Measurements from ENCODE around the gene RASSF7. TPM values are rescaled to one million over a fixed set of nuclear protein-coding genes. Genes with fewer than 3 reads are reported as not detected.
A peak's percentile ranks its signal among the peaks of the same experiment; 100 is the strongest.

RASSF7 gene
- total and polyA plus RNA-seq, 2 experiments from 2014 or later, result 11.9 to 18.8 TPM

DNA sequence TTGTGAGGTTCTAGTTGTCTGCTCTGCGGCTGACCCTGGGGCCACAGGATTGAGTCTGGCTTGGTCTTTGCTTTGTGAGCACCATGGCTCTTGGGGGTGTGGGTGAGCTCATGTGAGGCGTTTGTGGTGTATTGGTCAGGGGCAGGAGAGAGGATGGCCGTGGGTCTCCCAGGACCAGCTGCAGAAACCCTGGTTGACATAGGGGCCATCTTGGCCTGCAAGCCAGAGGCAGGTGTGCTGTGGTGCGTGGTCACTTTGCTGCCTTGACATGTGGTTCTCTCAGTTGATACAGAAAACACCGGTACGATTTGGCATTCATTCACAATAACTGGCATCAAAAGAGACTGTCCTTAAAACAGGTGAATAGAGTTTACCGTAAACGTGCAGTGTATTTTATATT is 26.8 kb downstream of the RASSF7 start:
- Histone ChIP-seq H3K4me2 (ENCODE audit: unreplicated experiment) (no peak overlapping the region), H3K4me3 (no peak overlapping the region), H2AFZ (no peak overlapping the region), H3K9me3 (ENCODE audit: low read depth) (no peaks in the 10 kb centered on the region), H3K4me1 (ENCODE audit: insufficient read depth) (0 out of 2 replicates have a peak, but pooled peaks cover 4% of the 10 kb centered on the region), H3K27ac (peak overlapping the region; percentile 43; the same call in 1 of the 2 replicates), H3K9me2 (ENCODE audit: insufficient read depth) (no peaks in the 10 kb centered on the region), H3K79me2 (ENCODE audit: insufficient read depth) (peaks cover 88% of the 10 kb centered on the region), H3K36me3 (ENCODE audit: low read depth) (peaks cover 5% of the 10 kb centered on the region; the same call in 1 of the 2 replicates), H4K20me1 (ENCODE audit: insufficient read depth) (no peaks in the 10 kb centered on the region), H3K27me3 (replicated peaks; ENCODE audit: insufficient read depth) (no peaks in the 10 kb centered on the region), H3K9ac (no peak overlapping the region), H3F3A (ENCODE audit: insufficient read depth) (no peaks in the 10 kb centered on the region)
- TF ChIP-seq EZH2 (IDR thresholded peaks at IDR 0.05; ENCODE audit: insufficient read depth, poor library complexity, severe bottlenecking), result no peak
- no peak for TF ChIP-seq EZH2phosphoT487 (IDR thresholded peaks at IDR 0.05; ENCODE audit: insufficient read depth, low read depth)
- DNase-seq, result no peak
- 81 to 86% methylated on average over 8 of the region's 8 CpGs for WGBS, 2 experiments (ENCODE audit: low coverage in 1 of 2, low lambda C conversion rate in 2 of 2, missing lambda C conversion rate in 2 of 2)
- in situ Hi-C loops (cut with MboI), result no loop called here

DNA sequence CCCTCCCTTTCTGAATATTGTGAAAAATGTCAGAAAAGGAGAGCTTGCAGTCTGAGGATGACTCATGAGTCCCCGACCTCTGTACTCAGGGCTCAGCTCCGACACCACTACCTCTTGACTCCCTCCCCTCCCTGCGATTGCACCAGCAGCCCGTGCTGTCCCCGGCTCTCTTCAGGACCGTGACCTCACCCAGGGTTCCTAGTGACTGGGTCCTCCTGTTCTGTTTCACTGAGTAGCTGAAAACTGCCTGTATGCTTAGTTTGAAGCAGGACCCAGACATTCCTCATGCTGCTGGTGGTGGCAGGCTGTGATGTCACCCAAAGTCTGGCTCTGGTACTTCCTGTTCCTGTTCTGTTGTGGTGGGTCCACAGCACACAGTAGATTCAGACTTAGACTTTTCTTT is 27.2 kb downstream of the RASSF7 start:
- Histone ChIP-seq H3K9me2 (ENCODE audit: insufficient read depth) (no peaks in the 10 kb centered on the region), H3K27me3 (replicated peaks; ENCODE audit: insufficient read depth) (no peaks in the 10 kb centered on the region), H3K4me1 (ENCODE audit: insufficient read depth) (0 out of 2 replicates have a peak, but pooled peaks cover 4% of the 10 kb centered on the region), H3K9ac (no peak overlapping the region), H3K4me3 (no peak overlapping the region), H3K9me3 (ENCODE audit: low read depth) (no peaks in the 10 kb centered on the region), H2AFZ (no peak overlapping the region), H4K20me1 (ENCODE audit: insufficient read depth) (no peaks in the 10 kb centered on the region), H3K4me2 (ENCODE audit: unreplicated experiment) (no peak overlapping the region), H3F3A (ENCODE audit: insufficient read depth) (no peaks in the 10 kb centered on the region), H3K36me3 (ENCODE audit: low read depth) (peaks cover 5% of the 10 kb centered on the region; the same call in 1 of the 2 replicates), H3K27ac (peak overlapping the region; percentile 43), H3K79me2 (ENCODE audit: insufficient read depth) (peaks cover 88% of the 10 kb centered on the region)
- TF ChIP-seq EZH2phosphoT487 (IDR thresholded peaks at IDR 0.05; ENCODE audit: insufficient read depth, low read depth) (no peak), EZH2 (IDR thresholded peaks at IDR 0.05; ENCODE audit: insufficient read depth, poor library complexity, severe bottlenecking) (no peak)
- in situ Hi-C loops (cut with MboI), result no loop called here
- WGBS, 2 experiments (ENCODE audit: low coverage in 1 of 2, low lambda C conversion rate in 2 of 2, missing lambda C conversion rate in 2 of 2), result 46 to 61% methylated on average over 6 of the region's 6 CpGs
- peak; percentile 67 for DNase-seq

GRCh38 chr11:589798-590197 is 29.0 kb downstream of the RASSF7 start:
- Histone ChIP-seq H2AFZ (no peak overlapping the region), H3K9me3 (ENCODE audit: low read depth) (no peaks in the 10 kb centered on the region), H3K27me3 (replicated peaks; ENCODE audit: insufficient read depth) (no peaks in the 10 kb centered on the region), H3F3A (ENCODE audit: insufficient read depth) (no peaks in the 10 kb centered on the region), H3K36me3 (ENCODE audit: low read depth) (peaks cover 5% of the 10 kb centered on the region; the same call in 1 of the 2 replicates), H3K9me2 (ENCODE audit: insufficient read depth) (no peaks in the 10 kb centered on the region), H3K4me3 (no peak overlapping the region), H3K27ac (no peak overlapping the region), H3K79me2 (ENCODE audit: insufficient read depth) (peaks cover 88% of the 10 kb centered on the region), H3K4me2 (ENCODE audit: unreplicated experiment) (no peak overlapping the region), H3K9ac (no peak overlapping the region), H4K20me1 (ENCODE audit: insufficient read depth) (no peaks in the 10 kb centered on the region), H3K4me1 (ENCODE audit: insufficient read depth) (0 out of 2 replicates have a peak, but pooled peaks cover 4% of the 10 kb centered on the region)
- in situ Hi-C loops (cut with MboI), result no loop called here
- no peak for DNase-seq
- WGBS, 2 experiments (ENCODE audit: low coverage in 1 of 2, low lambda C conversion rate in 2 of 2, missing lambda C conversion rate in 2 of 2), result 90 to 91% methylated on average over 13 to 26 of the region's 26 CpGs
- no peak for TF ChIP-seq EZH2 (IDR thresholded peaks at IDR 0.05; ENCODE audit: insufficient read depth, poor library complexity, severe bottlenecking)
- TF ChIP-seq EZH2phosphoT487 (IDR thresholded peaks at IDR 0.05; ENCODE audit: insufficient read depth, low read depth), result no peak

- no peak overlapping the region for H2AFZ ChIP-seq
- peaks cover 89% of the 10 kb centered on the region for H3K79me2 ChIP-seq (ENCODE audit: insufficient read depth)
- 71 to 72% methylated on average over 11 of the region's 11 CpGs for WGBS, 2 experiments (ENCODE audit: low coverage in 1 of 2, low lambda C conversion rate in 2 of 2, missing lambda C conversion rate in 2 of 2)
- no peak for DNase-seq
- no peak overlapping the region for H3K4me2 ChIP-seq (ENCODE audit: unreplicated experiment)
- H3K36me3 ChIP-seq (ENCODE audit: low read depth), result peaks cover 5% of the 10 kb centered on the region; the same call in 1 of the 2 replicates
- no peaks in the 10 kb centered on the region for H4K20me1 ChIP-seq (ENCODE audit: insufficient read depth)
- in situ Hi-C loops (cut with MboI), result no loop called here
- no peaks in the 10 kb centered on the region for H3K9me3 ChIP-seq (ENCODE audit: low read depth)
- TF ChIP-seq EZH2 (IDR thresholded peaks at IDR 0.05; ENCODE audit: insufficient read depth, poor library complexity, severe bottlenecking), result no peak
- TF ChIP-seq EZH2phosphoT487 (IDR thresholded peaks at IDR 0.05; ENCODE audit: insufficient read depth, low read depth), result no peak
- H3F3A ChIP-seq (ENCODE audit: insufficient read depth), result no peaks in the 10 kb centered on the region
- no peak overlapping the region for H3K4me3 ChIP-seq
- no peak overlapping the region for H3K9ac ChIP-seq
- H3K27me3 ChIP-seq (replicated peaks; ENCODE audit: insufficient read depth), result no peaks in the 10 kb centered on the region
- no peaks in the 10 kb centered on the region for H3K9me2 ChIP-seq (ENCODE audit: insufficient read depth)
- no peak overlapping the region for H3K27ac ChIP-seq
- H3K4me1 ChIP-seq (ENCODE audit: insufficient read depth), result 0 out of 2 replicates have a peak, but pooled peaks cover 4% of the 10 kb centered on the region
Observed at GRCh38 chr11:590997-591396, 30.2 kb downstream of the RASSF7 start.

Measured in GM23248 (cell line).